ENCODE measurements around the gene ANKRD44.

Gene ANKRD44

DNA sequence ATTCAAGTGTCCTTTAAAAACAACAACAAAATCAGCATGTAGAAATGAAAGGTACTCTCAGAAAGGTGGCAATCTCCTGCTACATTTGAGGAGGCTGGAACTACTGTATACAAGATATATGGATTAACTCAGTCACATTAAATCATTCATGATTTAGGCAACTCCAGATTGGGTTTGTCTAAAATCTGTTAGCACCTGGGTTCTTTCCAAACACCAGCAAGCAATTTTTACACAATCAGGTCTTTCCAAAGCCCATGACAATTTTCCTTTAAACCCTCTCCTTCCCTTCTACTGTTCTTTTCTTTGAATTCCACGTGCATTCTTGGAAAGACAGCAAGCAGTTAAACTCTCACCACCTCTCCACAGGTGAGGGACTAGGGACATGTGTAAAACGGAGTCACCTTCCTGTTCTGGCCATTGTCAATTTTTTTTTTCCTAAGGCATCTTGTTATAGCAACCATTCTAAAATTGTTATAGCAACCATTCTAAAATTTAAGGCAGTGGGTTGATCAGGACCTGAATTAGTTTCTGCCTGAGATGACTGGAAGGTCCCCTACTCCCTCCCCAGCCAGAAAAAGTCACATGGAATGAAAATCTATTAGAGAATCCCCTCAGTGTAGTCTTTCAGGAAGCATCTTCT lies 113.9 kb downstream of the ANKRD44 start:
- ChIA-PET POLR2A (no interaction called here), CTCF (interaction anchor here (1.2 to 8.1 kb wide), 4 partner anchors 11 to 83 kb away, joined by 3 to 54 read pairs (median 9); no protein-coding TSS in a partner anchor)
- TF ChIP-seq, protein P1, sequence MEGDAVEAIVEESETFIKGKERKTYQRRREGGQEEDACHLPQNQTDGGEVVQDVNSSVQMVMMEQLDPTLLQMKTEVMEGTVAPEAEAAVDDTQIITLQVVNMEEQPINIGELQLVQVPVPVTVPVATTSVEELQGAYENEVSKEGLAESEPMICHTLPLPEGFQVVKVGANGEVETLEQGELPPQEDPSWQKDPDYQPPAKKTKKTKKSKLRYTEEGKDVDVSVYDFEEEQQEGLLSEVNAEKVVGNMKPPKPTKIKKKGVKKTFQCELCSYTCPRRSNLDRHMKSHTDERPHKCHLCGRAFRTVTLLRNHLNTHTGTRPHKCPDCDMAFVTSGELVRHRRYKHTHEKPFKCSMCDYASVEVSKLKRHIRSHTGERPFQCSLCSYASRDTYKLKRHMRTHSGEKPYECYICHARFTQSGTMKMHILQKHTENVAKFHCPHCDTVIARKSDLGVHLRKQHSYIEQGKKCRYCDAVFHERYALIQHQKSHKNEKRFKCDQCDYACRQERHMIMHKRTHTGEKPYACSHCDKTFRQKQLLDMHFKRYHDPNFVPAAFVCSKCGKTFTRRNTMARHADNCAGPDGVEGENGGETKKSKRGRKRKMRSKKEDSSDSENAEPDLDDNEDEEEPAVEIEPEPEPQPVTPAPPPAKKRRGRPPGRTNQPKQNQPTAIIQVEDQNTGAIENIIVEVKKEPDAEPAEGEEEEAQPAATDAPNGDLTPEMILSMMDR (IDR thresholded peaks at IDR 0.05; ENCODE audit: control extremely low read depth, extremely low read depth, low read depth, missing control alignments): no peak
- DNase-seq (ENCODE audit: extremely low spot score): no peak

DNA sequence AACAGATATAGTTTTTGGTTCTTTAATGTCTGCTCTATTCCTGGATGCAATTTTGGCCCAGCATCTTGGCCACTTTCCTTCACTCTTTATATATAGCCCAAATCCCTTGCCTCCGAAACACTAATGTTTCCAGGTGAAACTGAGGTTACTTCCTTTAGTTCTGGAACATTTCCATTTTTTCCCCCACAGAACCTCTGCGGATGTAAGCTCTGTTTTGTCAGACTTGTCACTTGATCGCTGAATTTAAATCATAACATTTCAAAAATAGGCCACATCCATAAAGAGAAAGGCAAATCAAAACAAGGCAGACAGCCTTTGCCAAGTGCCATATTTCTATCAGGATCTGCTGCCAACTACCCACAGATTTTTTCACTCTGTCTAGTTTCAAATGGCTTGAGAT lies 115.1 kb downstream of the ANKRD44 start:
- POLR2A ChIA-PET: no interaction called here
- TF ChIP-seq, protein P1 (IDR thresholded peaks at IDR 0.05; ENCODE audit: control extremely low read depth, extremely low read depth, low read depth, missing control alignments): no peak
- CTCF ChIA-PET: interaction anchor here (8.1 kb wide), 1 partner anchor 12 kb away, joined by 54 read pairs; no protein-coding TSS in a partner anchor
- no peak for DNase-seq (ENCODE audit: extremely low spot score)

DNA sequence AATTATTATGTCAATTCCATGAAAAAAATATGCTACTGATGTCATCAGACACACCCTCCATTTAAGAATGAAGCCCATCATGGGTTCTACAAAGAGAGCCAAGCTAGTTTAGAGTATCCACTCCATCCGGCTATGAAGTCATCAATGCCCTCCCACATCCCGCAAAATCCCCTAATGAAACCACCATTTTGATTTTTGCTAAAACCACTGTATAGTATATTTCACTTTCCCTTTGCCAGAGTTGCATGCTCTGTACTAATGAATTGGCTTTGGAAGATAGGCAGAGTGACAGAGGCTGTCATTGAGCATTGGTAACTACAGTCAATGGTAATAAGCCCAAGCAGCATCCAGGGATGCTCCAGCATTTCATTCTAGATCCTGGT lies 118.6 kb downstream of the ANKRD44 start:
- CTCF ChIA-PET: interaction anchor here (0.8 to 3.8 kb wide), 26 partner anchors 11 to 191 kb away, joined by 3 to 34 read pairs (median 4); partner anchors contain the start of gene ANKRD44
- POLR2A ChIA-PET: no interaction called here
- DNase-seq (ENCODE audit: extremely low spot score): no peak
- TF ChIP-seq, protein P1 (IDR thresholded peaks at IDR 0.05; ENCODE audit: control extremely low read depth, extremely low read depth, low read depth, missing control alignments): no peak

DNA sequence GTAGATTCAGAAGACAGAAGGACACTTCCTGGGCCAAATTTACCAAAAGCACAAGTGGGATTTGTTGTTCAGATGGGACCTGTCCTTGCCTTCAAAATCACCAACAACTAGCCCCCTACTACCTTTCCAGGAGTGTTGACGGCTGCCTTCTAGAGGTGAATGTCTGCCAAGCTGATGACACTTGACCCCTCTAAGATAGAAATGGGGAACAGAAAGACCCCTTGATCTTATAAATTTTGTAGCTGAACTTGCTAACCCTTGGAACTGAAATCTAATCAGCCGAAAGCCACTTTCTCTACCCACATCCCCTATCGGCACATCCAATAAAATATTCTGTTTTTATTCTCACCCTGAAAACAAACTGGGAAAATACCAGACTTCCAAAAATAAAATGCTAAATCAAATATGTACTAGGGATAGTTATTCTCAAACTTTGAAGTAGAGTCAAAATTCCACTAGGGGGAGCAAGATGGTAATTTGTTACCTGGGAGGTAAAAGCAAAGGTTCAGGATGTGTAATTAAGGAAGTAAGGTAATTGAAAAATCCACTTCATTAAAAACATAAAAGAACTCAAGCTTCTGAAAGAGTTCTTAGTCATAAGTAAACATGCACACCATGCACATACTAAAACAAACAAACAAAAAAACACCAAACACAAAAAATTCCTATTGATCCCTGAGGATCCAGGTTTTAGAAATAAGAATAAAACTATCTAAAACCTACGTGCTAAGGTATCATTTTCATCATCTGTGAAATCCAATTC lies 119.2 kb downstream of the ANKRD44 start:
- CTCF ChIA-PET: interaction anchor here (0.8 to 3.8 kb wide), 37 partner anchors 10 to 263 kb away, joined by 3 to 34 read pairs (median 4); partner anchors contain the start of gene ANKRD44
- TF ChIP-seq, protein P1 (IDR thresholded peaks at IDR 0.05; ENCODE audit: control extremely low read depth, extremely low read depth, low read depth, missing control alignments): peak; percentile 49
- DNase-seq (ENCODE audit: extremely low spot score): peak; percentile 43

DNA sequence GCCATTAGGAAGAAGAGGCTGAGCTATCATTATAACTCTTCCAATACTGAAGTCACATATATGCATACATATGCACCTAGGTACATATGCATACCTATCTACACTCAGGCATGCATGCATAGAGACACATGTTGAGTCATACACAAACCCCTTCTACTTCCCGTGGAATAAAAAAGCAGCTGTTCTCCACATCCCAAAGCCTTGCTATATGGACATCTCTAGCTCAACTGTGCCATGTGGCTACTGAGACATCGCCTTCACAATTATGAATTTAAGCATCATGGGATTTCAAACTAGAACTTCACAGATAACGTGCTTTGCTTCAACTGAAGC lies 120.5 kb downstream of the ANKRD44 start:
- POLR2A ChIA-PET: no interaction called here
- TF ChIP-seq, protein P1 (IDR thresholded peaks at IDR 0.05; ENCODE audit: control extremely low read depth, extremely low read depth, low read depth, missing control alignments): no peak
- DNase-seq (ENCODE audit: extremely low spot score): no peak
- CTCF ChIA-PET: interaction anchor here (0.7 to 3.8 kb wide), 16 partner anchors 9 to 188 kb away, joined by 3 to 34 read pairs (median 12); partner anchors contain the start of gene ANKRD44

More for the DNA sequence above, 119.2 kb downstream of the ANKRD44 start:
- POLR2A ChIA-PET: no interaction called here

DNA sequence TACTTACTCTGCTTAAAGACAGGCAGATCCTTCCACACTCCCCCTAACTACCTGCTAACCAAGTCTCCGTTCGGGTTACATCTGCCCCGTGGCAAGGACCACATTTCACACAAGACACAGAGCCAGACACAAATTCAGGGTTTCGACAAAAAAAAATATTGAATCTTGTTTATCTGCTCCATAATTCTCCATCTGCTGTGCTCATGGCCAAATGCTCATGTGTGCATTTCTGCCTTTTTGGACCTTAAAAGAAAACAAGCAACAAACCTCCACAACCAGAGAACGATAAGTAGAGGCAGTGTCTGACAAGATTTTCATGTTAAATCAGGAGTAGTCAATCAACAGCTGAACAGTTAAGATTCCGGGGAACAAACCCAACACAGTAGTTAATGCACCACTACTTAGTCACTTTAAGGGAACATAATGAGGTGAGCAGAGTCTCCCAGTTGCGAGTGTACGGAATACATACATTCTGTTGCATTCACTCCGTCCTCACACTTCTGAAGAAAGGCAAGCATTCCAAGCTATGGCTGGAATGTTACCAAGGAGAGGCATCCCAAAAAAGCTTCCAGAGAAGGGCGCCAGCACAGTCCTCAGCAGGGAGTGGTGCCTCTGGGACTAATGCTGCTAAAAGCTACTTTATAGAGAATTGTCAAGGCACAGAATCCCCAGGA lies 121.0 kb downstream of the ANKRD44 start:
- ChIA-PET CTCF (interaction anchor here (0.7 to 3.8 kb wide), 14 partner anchors 8 to 188 kb away, joined by 3 to 34 read pairs (median 18); partner anchors contain the start of gene ANKRD44), POLR2A (no interaction called here)
- TF ChIP-seq, protein P1 (IDR thresholded peaks at IDR 0.05; ENCODE audit: control extremely low read depth, extremely low read depth, low read depth, missing control alignments): no peak
- no peak for DNase-seq (ENCODE audit: extremely low spot score)
